ENCODE data around the gene ZBTB8A. TPM values are rescaled to one million over a fixed set of nuclear protein-coding genes. Genes with fewer than 3 reads are reported as not detected.

The ZBTB8A gene
- 8.6 and 9.1 TPM in 2 replicates for total RNA-seq

GRCh38 chr1:32538887-32539583, at the start of gene ZBTB8A:
ZBTB8A (plus strand) TSS chr1:32539427; CDS start chr1:32592932, 53,505 bp downstream.

GRCh38 chr1:32650248-32650751, 111.1 kb downstream of the ZBTB8A start, which contains the start of gene ZBTB8OS:
ZBTB8OS (minus strand) TSS chr1:32650550; CDS start chr1:32650529, 21 bp downstream.

GRCh38 chr1:32650752-32651460, 111.7 kb downstream of the ZBTB8A start, which contains the start of gene RBBP4:
RBBP4 (plus strand) TSS chr1:32651208; CDS start chr1:32651307, 99 bp downstream.

Small RNAs within 50 kb of the gene (small RNA-seq; reads per million reads assigned to genes)
- not detected for gene RF00019

Other genes starting within 250 kb of the ZBTB8A start
- 101 TPM in 2 replicates for gene HDAC1, start 247.3 kb upstream of the ZBTB8A start, total RNA-seq
- gene MARCKSL1, start 203.2 kb upstream of the ZBTB8A start, total RNA-seq: 173 and 204 TPM in 2 replicates
- gene FAM229A, start 176.9 kb upstream of the ZBTB8A start, total RNA-seq: 1.8 and 2.0 TPM in 2 replicates
- gene TSSK3, start 176.9 kb upstream of the ZBTB8A start, total RNA-seq: 0.19 and 0.98 TPM in 2 replicates
- gene BSDC1, start 145.0 kb upstream of the ZBTB8A start, total RNA-seq: 60.4 and 65.8 TPM in 2 replicates
- under 0.01 TPM in 2 replicates for gene ZBTB8B, start 74.4 kb upstream of the ZBTB8A start, total RNA-seq
- gene ZBTB8OS, start 111.1 kb downstream of the ZBTB8A start, total RNA-seq: 17.0 and 35.8 TPM in 2 replicates
- 131 and 166 TPM in 2 replicates for gene RBBP4, start 111.8 kb downstream of the ZBTB8A start, total RNA-seq
- 9.8 and 12.3 TPM in 2 replicates for gene SYNC, start 163.3 kb downstream of the ZBTB8A start, total RNA-seq